ACC112 (cell line): ENCODE data around the gene CLDN14.

Experiments used
- H2AFZ ChIP-seq: fragments of 200-600 bp; sonication (generic); one replicate; pipeline ENCODE4 v1.6.0; 2017; ENCODE audit warnings: antibody characterized with exemption, low read length; ENCODE audit not compliant: unreplicated experiment
- H3K27ac ChIP-seq: fragments of 200-600 bp; sonication (generic); 2 replicates; pipeline ENCODE4 v1.5.1; 2014; ENCODE audit warnings: low read depth, mild to moderate bottlenecking, antibody characterized with exemption, low read length, moderate library complexity
- H3K27me3 ChIP-seq: fragments of 200-600 bp; sonication (generic); 2 replicates; pipeline ENCODE4 v1.6.1; 2014; ENCODE audit warnings: mild to moderate bottlenecking, antibody characterized with exemption, low read length, moderate library complexity, mixed read lengths; ENCODE audit not compliant: insufficient read depth
- H3K36me3 ChIP-seq: fragments of 200-600 bp; sonication (generic); 2 replicates; pipeline ENCODE4 v1.6.1; 2016; ENCODE audit warnings: mild to moderate bottlenecking, antibody characterized with exemption, low read length, moderate library complexity, mixed read lengths; ENCODE audit not compliant: insufficient read depth
- H3K4me1 ChIP-seq: fragments of 200-600 bp; sonication (generic); one replicate; pipeline ENCODE4 v1.6.1; 2016; ENCODE audit warnings: low read length, mixed read lengths; ENCODE audit not compliant: insufficient read depth, unreplicated experiment, control insufficient read depth
- H3K4me3 ChIP-seq: fragments of 200-600 bp; sonication (generic); 2 replicates; pipeline ENCODE4 v1.5.1; 2014; ENCODE audit warnings: mild to moderate bottlenecking, low read depth, low read length
- H3K79me2 ChIP-seq: fragments of 200-600 bp; sonication (generic); one replicate; pipeline ENCODE4 v1.6.0; 2016; ENCODE audit warnings: low read length; ENCODE audit not compliant: control insufficient read depth, unreplicated experiment, insufficient read depth

The CLDN14 gene

DNA sequence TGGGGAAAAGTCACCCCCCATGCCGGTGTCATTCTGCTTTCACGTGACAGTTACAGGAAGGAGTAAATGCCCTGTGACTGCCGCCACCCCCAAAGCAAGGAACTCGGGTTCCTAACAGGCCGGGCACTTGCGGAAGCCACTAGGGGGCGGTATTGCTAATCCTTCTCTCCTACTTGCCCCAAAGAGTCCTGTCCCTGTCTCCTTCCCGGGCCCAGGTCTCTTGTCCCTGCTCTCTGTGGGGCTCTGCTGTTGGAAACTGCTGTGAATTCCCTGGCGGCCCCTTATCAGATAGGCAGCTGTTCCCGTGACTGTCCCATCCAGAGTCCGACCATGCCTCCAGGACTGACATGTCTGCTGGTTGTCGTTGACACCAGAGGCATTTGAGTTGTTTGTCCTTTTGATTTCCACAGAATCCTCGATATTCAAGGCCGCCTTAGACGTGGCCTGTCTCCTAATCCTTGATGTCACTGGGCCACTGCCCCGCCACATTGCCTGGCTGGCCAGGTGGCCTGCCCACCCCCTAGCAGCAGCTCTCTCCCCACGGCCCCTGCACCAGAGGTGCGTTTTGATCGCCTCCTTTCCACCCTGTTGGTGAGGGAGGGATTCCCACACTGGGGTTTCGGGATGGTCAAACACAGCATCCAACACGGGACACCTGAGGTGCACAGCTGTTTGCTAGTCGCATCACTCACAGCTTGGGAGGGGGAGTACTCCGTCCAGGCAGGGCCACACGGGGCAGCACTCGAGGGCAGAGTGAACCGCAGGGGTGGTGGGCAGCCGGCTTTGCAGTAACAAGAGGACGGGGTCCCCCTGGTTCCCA lies 57.4 kb downstream of the CLDN14 start:
- no peak overlapping the region for H3K4me3 ChIP-seq
- no peak overlapping the region for H2AFZ ChIP-seq
- no peaks in the 10 kb centered on the region for H3K79me2 ChIP-seq
- H3K4me1 ChIP-seq, result peaks cover 3% of the 10 kb centered on the region
- H3K27ac ChIP-seq, result no peak overlapping the region
- no peaks in the 10 kb centered on the region for H3K36me3 ChIP-seq
- H3K27me3 ChIP-seq, result no peaks in the 10 kb centered on the region

DNA sequence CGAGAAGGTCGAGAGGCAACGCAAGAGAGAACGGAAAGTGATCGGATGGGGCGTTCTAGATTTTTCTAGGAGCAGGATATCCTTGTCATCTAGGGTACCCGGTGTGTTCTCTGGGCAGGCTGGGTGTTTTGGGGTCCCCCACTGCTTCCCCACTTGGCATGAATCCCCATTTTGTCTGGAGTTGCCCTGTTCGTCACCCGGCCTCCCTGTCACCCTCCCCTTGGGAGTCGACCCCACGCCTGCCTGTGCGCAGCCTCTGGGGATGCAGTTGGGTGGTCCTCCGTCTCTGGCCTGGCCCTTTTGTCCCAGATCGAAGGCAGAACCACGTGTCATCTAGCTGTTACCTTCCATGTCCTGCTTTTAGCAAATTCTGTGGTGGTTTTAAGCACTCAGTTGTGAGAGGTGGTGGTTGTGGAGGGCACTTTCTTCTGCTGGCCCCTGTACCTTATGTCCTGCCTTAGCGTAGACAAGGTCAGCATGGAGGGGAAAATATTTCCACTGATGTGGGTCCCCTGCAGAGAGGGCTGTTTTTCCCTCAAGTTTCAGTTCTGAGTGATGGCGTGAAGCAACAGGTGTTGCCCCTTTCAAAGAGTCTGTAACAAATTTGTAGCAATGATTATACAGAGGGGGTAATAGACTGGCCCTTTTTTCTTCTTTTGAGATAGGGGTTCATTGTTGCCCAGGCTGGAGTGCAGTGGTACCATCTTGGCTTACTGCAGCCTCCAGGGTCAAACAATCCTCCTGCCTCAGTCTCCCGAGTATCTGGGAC lies 59.2 kb downstream of the CLDN14 start:
- Histone ChIP-seq H2AFZ (no peak overlapping the region), H3K27me3 (no peaks in the 10 kb centered on the region), H3K4me1 (peaks cover 3% of the 10 kb centered on the region), H3K36me3 (no peaks in the 10 kb centered on the region), H3K4me3 (no peak overlapping the region), H3K79me2 (no peaks in the 10 kb centered on the region), H3K27ac (no peak overlapping the region)

DNA sequence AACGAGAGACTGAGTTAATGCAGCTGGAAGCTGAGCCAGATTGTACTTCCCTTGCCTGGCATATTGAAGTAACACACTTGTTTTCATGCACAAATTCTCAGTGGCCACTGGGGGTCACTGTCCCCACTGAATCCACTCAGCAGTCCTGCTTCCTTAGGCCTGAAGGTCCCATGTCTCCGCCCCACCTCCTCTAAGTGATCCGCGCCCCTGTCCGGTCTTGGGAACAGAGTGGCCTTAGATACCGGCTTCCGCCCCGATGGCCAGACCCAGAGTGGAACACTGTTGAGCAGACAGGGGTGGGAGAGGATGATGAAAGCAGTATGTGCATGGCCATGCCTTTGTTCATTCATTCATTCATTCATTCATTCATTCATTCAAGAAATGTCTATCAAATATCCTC lies 59.9 kb downstream of the CLDN14 start:
- Histone ChIP-seq H2AFZ (no peak overlapping the region), H3K27me3 (no peaks in the 10 kb centered on the region), H3K27ac (no peak overlapping the region), H3K36me3 (peaks cover 1% of the 10 kb centered on the region; the same call in 1 of the 2 replicates), H3K4me3 (no peak overlapping the region), H3K79me2 (no peaks in the 10 kb centered on the region), H3K4me1 (peaks cover 3% of the 10 kb centered on the region)

DNA sequence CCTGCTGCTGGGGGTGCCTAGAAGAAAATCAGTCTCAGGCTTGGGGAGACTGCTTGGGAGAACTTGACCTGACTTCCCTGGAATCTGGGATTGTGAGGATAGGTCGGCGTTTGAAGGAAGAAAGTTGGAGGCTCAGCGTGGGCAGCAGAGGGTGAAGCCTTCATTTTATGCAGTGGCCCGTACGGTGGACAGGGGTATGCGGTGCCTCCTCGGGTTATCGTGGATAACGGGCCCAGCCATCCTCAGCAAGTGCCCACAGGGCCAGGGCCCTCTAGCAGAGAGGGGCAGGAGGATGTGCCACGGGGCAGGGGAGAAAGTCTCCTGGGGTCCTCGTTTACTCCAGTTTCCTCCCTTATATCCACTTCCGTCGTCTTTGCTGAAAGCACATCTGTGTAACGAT lies 60.7 kb downstream of the CLDN14 start:
- H3K27ac ChIP-seq, result no peak overlapping the region
- peaks cover 8% of the 10 kb centered on the region for H3K36me3 ChIP-seq

DNA sequence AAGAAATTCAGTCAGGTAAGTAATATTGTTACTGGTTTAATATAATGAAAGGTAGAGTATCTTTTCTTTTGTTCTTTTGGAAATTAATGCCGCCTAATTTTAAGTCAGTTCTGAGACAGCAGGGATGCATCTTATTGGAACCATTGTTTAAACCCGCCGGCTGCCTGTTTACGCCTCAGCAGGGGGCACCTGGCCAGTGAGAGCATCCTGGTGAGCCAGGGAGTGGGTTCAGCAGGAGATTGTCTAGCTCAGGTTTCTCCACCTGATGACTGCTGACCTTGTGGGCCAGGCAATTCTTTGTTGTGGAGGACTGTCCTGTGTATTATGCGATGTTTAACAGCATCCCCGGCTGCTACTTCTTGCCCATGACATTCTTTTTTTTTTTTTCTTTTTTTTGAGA lies 64.5 kb downstream of the CLDN14 start:
- Histone ChIP-seq H3K27me3 (no peaks in the 10 kb centered on the region), H3K79me2 (no peaks in the 10 kb centered on the region), H2AFZ (no peak overlapping the region), H3K27ac (no peak overlapping the region), H3K36me3 (peaks cover 11% of the 10 kb centered on the region), H3K4me1 (no peaks in the 10 kb centered on the region), H3K4me3 (no peak overlapping the region)

More for the DNA sequence above, 60.7 kb downstream of the CLDN14 start:
- H3K27me3 ChIP-seq, result no peaks in the 10 kb centered on the region
- peaks cover 3% of the 10 kb centered on the region for H3K4me1 ChIP-seq
- no peak overlapping the region for H3K4me3 ChIP-seq
- no peaks in the 10 kb centered on the region for H3K79me2 ChIP-seq
- no peak overlapping the region for H2AFZ ChIP-seq

DNA sequence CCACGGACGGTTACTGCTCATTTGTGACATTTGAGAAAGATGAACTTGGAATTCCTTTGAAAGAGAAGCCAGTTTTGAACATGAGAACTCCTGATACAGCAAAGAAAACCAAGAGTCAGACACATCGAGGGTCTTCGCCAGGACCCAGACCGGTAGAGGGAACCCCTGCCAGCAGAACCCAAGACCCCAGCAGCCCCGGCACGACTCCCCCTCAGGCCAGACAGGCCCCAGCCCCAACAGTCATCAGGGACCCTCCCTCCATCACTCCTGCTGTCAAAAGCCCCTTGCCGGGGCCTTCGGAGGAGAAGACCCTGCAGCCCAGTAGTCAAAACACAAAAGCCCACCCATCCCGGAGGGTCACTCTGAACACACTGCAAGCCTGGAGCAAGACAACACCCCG lies 67.0 kb downstream of the CLDN14 start:
- no peaks in the 10 kb centered on the region for H3K79me2 ChIP-seq
- no peak overlapping the region for H2AFZ ChIP-seq
- no peaks in the 10 kb centered on the region for H3K4me1 ChIP-seq
- H3K27ac ChIP-seq, result no peak overlapping the region
- no peaks in the 10 kb centered on the region for H3K27me3 ChIP-seq
- H3K4me3 ChIP-seq, result no peak overlapping the region
- peaks cover 11% of the 10 kb centered on the region for H3K36me3 ChIP-seq

DNA sequence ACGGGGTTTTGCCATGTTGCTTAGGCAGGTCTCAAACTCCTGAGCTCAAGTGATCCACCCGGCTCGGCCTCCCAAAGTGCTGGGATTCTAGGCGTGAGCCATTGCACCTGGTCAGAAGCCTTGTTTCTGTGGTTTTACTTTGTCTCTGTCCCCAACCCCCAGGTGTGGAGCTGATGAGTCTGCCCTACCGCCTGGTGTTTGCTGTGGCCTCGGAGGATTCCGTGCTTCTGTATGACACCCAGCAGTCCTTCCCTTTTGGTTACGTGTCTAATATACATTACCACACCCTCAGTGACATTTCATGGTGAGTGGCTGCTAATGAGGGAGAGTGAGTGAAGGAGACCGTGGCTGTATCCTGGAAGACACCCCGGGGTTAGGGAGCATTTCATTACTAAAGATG lies 68.6 kb downstream of the CLDN14 start:
- Histone ChIP-seq H3K36me3 (peaks cover 14% of the 10 kb centered on the region), H3K27me3 (no peaks in the 10 kb centered on the region), H3K79me2 (no peaks in the 10 kb centered on the region), H3K4me3 (no peak overlapping the region), H2AFZ (no peak overlapping the region), H3K27ac (no peak overlapping the region), H3K4me1 (no peaks in the 10 kb centered on the region)
